NCI-H446 (cell line): ENCODE data around the gene PROKR1.
"Not testable (repeated sequence)": the region's sequence is repeated elsewhere in the genome, so short reads cannot be mapped to it uniquely, and the experiment has no call there.

Source experiments
- DNase-seq, 2 experiments: peaks; one replicate each; lab custom pipeline; 2025; lab: John Stamatoyannopoulos, UW

Gene PROKR1

GRCh38 chr2:68643011-68643873 lies at the start of gene PROKR1:
Gene PROKR1, plus strand, starts transcription at chr2:68643579. Its CDS starts 2,243 bp downstream, at chr2:68645822.
- no peak for DNase-seq

- DNase-seq, result no peak
These were observed 49.3 kb upstream of the PROKR1 start for GRCh38 chr2:68594041-68594440.

- DNase-seq, result no peak
These were observed 48.5 kb upstream of the PROKR1 start for GRCh38 chr2:68594674-68595492.

GRCh38 chr2:68595493-68595785 lies 47.9 kb upstream of the PROKR1 start:
- not testable (repeated sequence) for DNase-seq

- not testable (repeated sequence) for DNase-seq
These were observed 42.9 kb upstream of the PROKR1 start for GRCh38 chr2:68600495-68600894.

GRCh38 chr2:68603059-68603458 lies 40.3 kb upstream of the PROKR1 start:
- DNase-seq, result no peak

GRCh38 chr2:68604077-68604476 lies 39.3 kb upstream of the PROKR1 start:
- DNase-seq, result no peak

GRCh38 chr2:68605939-68606338 lies 37.4 kb upstream of the PROKR1 start:
- no peak for DNase-seq

- no peak for DNase-seq
These were observed 36.6 kb upstream of the PROKR1 start for GRCh38 chr2:68606759-68607158.

GRCh38 chr2:68607837-68608236 lies 35.5 kb upstream of the PROKR1 start:
- no peak for DNase-seq

- no peak for DNase-seq
These were observed 30.4 kb upstream of the PROKR1 start for GRCh38 chr2:68612765-68613519.

- DNase-seq, result no peak
These were observed 22.6 kb upstream of the PROKR1 start for GRCh38 chr2:68620772-68621171.

GRCh38 chr2:68623820-68624219 lies 19.6 kb upstream of the PROKR1 start:
- no peak for DNase-seq

- no peak for DNase-seq
These were observed 15.8 kb upstream of the PROKR1 start for GRCh38 chr2:68627615-68628014.

GRCh38 chr2:68632021-68632420 lies 11.4 kb upstream of the PROKR1 start:
- peak in 1 of 2 experiments; percentile 12 for DNase-seq

GRCh38 chr2:68637047-68637446 lies 6.3 kb upstream of the PROKR1 start:
- no peak for DNase-seq

GRCh38 chr2:68643874-68644485 lies 601 bp downstream of the PROKR1 start:
- DNase-seq, result no peak

- no peak for DNase-seq
These were observed 2.1 kb downstream of the PROKR1 start for GRCh38 chr2:68645523-68645922.

- DNase-seq, result no peak
These were observed 2.9 kb downstream of the PROKR1 start for GRCh38 chr2:68646303-68646702.

- no peak for DNase-seq
These were observed 7.3 kb downstream of the PROKR1 start for GRCh38 chr2:68650645-68651044.

- no peak for DNase-seq
These were observed 9.7 kb downstream of the PROKR1 start for GRCh38 chr2:68653034-68653433.

GRCh38 chr2:68653538-68653982 lies 10.2 kb downstream of the PROKR1 start:
- no peak for DNase-seq
